ENCODE measurements around the gene SLC44A5.

SLC44A5 gene

DNA sequence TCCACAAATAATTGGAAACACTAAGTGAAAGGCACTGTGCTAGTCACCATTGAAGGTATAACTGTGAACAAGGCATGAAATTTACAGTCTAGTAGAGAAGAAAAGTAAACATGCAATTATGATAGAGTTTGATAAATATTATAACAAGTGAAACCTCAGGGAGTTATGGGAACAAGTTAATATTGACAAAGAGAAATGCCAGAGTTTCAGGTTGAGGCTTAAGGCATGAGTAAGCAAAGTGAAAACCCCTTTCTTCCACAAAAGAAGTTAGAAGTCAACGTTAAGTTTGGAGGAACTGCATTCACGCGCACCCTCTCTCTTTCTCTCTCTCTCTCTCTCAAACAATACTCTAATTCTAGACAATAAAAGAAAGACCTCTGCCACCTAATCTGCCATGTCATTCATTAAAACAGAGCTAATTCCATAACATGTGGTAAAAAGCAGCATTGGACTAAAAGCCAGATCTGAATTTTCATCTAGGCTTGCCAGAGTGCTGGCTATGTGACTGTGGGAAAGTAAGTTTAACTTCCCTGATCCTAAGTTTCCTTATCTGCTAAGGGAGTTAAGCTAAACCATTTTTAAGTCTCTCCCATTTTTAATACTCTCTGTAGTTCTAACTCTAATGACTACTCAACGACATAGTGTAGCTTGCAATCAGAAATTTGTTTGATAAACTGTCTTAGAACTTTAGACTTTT, 22.0 kb downstream of the SLC44A5 start:
- no peak for DNase-seq

DNA sequence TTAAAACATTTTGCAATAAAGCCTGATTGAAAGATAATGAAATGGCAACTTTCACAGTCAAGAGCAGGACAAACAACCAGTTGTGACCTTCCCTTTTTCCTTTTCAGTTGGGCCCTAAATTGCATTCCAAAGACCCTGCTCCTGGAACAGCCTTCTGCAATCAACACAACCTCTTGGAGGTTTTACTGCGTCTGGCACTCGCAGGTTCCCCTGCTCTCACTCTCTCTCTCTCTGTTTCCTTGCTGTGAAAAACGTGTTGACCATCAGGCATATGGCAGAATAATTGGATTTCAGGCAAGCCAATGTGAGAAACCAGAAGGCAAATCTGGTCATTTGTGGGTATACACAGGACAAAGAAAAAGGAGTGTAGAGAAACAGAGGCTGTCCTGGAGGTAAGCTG, 23.2 kb downstream of the SLC44A5 start:
- DNase-seq: no peak

DNA sequence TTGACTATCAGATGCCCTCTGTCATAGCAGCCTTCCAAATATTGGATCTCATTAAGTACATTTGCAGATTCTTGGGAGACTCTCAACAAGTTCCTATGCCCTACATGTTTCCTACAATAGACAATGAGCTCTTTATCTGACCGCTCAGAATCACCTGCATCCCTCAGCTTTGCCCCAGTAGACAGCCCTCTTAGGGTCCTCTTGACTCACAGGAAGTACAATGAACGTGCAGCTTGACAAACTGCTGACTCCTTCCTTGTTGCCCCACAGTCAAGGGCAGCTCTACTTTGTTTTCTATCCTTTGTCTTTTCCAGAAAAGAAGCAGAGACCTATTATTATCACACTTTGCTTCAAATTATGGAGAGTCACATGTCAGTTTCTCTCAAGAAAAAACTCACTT, 27.6 kb downstream of the SLC44A5 start:
- DNase-seq: no peak

DNA sequence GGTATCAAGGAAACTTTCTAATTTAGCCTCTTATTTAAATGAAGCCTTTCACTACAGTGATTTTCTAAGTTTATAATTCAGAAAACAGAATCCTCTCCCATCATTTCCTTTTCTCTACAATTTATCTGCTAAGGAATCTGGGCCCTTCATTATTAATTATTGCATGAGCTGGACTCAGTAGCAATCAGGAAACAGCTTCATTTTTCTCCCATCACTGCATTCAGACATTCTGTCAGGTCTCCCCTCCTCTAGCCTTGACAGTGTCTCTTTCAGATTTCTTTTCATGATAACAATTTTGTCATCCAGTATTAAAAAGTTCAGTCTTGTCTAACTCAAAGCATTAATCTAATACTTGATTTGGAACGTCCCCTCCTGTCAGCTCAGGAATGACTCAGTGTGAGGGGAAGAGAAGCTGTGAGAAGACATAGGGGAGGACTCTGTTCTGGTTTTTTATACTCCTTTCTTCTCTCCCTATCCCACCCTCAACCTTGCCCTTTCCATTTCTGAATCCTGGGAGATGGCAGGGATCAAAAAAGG, 28.1 kb downstream of the SLC44A5 start:
- DNase-seq: no peak

DNA sequence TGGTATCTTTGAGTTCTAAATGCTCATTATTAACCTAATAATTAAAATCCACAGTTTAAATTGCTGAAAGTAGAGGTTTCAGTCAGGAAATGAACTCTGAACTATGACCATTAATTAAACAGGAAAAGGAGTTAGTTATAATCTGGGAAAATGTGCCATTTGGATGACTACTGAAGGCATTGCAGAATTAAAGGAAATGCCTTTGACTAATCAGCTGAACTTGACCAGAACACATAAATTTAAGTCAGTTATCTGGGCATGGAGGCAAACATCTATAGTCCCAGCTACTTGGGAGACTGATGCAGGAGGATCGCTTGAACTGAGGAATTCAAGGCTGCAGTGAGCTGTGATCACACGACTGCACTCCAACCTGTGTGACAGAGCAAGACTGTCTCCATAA, 31.9 kb downstream of the SLC44A5 start:
- no peak for DNase-seq

DNA sequence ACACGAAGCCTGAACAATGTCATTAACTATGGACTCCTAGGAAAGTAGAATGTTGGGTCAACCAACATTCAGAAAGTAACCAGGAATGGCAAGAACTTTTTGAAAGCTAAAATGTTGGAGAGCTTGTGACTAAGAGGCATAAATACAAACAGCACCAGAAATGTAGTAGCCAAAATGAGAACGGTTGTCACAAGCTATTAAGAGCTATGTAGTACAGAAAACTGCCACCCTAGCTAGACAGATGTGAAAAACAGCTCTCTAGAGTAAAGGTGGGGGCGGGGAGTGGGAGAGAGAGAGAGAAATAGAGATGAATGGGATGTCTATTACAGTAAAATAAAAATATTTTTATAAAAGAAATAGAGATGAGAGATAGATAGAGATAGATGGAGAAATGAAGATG, 35.1 kb downstream of the SLC44A5 start:
- DNase-seq: no peak

DNA sequence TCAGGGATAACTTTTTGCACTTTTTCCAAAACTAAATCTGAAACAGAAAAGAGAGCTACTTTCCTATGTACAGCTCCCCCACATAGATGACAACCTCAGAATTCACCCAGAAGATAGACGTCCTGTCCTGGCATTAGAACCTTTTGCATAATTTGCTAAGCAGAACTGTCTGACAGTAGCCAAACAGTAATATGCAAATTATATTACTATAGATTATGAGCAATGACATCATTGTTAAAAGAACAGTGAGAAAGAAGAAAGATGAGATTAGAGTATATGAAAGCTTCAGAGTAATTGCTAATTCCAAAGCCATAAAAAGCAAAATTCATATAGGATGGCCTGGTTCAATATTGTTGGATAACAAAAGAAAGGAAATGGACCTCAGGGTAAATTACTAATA, 43.7 kb downstream of the SLC44A5 start:
- DNase-seq: no peak

DNA sequence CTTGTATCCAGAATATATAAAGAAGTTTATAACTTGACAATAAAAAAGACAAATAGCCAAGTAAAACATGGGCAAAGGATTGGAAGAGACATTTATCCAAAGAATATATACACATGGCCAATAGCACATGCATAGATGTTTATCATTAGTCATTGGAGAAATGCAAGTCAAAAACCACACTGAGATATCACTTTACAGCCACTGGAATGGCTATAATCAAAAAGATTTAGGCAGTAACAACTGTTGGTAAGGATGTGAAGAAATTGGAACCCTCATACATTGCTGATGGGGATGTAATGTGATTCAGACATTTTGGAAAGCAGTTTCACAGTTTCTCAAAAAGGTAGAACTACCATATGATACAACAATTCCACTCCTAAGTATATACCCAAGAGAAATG, 51.1 kb downstream of the SLC44A5 start:
- DNase-seq: no peak

DNA sequence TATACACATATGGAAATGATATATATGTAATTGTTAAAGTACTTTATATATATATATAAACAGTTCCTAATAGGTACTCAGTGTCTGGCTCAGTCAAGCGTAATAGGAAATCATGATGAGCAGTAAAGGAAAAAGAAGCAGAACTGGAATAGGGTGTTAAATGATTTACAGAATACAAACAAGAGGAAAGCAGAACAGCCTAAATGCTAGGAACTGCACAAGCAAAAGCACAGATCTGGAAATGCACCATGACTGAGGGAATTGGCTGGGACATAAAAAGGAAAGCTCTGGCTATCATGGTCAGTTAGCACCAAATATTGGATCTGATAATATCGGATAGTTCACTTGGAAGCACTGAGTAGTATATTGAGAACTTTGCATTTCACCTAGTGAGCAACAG, 51.8 kb downstream of the SLC44A5 start:
- no peak for DNase-seq

DNA sequence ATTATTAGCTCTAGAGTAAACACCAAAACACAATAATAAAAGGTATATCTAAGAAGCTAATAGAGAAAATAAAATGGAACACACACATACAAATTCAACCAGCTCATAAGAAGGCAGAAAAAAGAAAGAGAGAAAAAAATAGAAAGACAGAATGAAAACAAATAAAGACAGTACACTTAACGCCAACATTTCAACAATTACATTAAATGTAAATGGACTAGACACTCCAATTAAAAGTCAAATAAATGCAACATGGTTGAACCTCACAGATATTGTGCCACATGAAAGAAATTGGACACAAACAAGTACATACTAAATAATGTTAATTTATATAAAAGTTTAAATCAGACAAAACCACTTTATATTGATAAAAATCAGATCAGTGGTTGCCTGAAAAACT, 56.0 kb downstream of the SLC44A5 start:
- no peak for DNase-seq

DNA sequence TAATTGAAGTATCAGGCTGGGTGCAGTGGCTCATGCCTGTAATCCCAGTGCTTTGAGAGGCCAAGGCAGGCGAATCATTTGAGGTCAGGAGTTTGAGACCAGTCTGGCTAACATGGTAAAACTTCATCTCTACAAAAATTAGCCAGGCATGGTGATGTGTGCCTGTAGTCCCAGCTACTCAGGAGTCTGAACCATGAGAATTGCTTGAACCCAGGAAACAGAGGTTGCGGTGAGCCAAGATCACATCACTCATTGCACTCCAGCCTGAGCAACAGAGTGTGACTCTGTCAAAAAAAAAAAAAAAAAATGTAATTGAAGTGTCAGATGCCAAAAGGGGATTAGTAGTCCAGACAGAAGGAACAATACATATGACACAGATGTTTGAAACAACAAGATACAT, 56.7 kb downstream of the SLC44A5 start:
- DNase-seq: no peak

DNA sequence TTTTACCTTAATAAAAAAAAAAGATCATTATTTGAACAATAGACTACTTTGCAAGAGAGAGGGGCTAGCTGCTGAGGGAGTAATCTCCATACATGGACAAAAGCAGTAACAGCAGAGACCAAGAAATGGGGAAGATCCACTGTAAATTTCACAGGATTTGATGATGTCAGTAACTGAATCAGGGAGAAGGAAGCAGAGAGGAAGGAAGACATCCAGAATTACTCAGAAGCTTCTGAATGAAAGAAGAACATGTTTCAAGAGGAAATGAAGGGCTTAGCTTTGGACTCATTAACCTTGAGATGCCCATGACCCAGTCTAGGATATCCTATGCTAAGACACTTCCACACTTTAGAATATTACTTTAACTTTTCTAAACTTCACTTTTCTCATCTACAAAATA, 60.4 kb downstream of the SLC44A5 start:
- no peak for DNase-seq

DNA sequence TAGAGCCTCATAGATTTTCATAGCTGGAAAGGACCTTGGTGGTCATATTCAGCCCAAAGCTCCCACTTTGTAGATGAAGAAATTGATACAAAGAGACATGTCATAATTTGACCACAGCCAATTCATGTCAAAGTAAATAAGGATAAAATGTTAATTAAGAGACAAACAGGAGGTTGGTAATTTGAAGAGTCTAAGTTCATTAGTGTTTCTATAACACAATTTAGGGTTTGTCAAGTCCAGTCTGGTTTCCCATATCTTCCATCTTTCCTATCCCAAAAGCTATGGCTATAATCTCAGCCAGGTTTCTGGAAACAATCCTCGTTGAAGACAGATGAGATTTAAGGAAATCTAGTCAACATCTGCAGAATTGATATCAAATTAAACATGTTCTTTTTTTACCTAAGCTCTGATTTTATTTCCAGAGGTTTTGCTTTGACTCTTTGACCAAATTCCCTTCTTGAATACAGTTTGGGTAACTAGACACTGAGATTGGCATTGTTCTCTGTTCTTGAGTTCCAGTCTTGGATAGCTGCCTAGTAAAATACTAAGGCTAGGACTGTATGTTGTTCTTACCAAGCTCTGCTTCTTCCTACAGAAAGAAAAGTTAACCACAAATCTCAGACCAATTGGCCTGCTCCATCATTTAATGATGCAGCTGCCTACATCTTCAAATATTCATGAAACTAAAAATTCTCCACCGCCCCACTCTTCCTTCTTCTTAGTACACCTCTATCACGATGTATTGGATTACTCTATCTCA, 62.0 kb downstream of the SLC44A5 start:
- peak in 1 of 2 experiments; percentile 3 for DNase-seq

DNA sequence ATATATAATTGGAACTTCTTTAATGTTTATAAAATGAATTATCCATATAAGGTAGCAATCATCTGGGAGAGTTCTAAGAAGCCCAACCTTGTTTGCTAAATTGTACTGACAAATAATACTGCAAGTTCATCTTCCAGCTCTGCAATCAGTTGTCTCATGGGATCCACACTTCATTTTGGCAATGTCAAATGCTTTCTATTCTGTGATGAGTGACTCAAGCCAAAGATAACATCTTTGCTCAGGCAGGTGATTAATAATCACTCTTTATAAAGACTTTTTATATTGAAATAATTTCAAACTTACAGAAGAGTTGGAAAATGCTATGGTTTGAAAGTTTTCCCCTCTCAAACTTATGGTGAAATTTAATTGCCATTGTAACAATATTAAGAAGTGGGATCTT, 67.2 kb downstream of the SLC44A5 start:
- DNase-seq: peak; percentile 11 to 15

DNA sequence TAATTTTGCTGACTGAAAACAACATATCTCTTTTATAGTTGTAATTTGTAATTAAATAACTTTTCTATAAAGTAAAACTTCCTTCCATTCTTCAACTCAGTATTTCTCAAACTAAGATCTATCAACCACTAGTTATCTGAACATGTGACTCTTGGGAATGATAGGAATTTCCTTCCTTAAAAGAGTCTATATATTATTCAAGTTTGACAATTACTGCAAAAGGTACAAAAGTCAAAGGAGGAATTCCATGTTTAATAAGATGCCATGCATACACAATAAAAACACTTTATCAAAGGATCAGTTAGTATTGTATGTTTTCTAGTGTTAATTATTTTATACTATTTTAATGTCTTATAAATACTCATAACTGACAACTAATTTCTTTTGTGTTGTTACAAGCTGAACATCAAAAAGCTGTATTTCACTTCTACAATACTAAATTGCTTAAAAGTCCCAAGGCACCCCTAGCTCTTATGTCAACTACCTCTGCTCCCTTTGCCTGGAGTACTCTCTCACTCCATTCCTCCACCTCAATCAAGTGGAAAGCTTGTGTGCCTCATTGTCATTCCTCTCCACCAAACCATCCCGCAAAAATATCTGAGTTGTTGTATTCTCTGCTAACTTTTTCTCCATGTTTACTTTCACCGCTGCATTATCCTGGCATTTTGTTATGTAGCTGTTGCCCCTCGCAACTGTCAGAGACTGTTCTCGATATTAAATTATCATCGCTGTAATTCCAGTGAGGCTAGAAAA, 67.9 kb downstream of the SLC44A5 start:
- no peak for DNase-seq

DNA sequence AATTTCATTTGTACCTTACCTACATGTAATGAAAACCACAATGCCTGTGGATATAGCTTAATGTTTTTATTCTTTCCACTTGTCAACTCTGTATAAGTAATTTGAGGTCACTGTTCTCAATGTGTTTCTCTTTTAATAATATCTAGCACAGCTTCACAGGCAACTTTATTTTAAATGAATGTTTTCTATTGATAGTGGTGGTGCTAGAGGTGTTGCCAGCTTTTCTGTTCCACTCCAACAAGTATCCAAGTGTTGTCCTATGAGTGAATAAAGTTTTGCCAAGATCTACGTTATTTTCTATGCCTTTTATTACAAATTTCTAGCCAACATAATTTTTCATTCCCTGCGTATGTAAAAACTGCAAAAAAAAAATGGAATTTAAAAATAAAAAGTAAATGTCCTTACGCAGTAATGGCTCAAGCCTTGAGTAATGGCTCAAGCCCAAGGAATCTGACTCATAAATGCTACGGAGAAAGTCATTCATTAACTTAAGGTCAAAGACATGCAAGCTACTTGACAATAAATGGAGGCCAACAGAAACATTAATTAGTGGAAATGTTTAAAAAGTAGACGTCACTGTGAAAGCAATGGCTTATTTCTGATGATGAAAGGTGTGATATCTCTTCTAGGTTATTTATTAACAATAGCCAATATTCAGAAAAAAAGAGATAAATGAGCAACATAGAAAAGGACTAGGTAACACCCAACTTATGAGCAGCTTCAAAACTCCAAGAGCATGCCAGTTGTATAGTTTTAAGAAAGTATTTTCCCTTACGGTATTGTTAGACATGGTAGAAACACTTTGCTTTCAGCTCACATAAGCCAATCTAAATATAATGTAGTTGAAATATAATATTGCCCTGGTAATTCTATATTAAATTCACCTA, 71.4 kb downstream of the SLC44A5 start:
- peak; percentile 23 to 64 for DNase-seq

DNA sequence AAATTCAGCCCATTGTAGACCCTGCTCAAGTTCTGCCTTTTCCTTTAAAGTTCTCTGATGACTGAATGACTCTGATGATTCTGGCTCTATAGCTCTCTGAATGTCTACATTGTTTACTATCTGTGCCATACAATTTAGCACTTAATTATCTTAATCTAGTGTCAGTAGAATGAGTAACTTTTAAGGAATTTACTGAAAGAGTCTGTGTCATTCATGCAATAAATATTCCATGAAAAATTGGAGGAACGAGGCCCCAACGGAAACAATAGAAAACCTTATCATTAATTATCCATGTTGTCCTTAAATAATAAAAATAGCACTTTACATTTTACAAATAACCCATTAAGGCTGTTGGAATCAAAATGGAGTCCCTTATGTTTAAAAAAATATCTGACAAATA, 77.8 kb downstream of the SLC44A5 start:
- no peak for DNase-seq

DNA sequence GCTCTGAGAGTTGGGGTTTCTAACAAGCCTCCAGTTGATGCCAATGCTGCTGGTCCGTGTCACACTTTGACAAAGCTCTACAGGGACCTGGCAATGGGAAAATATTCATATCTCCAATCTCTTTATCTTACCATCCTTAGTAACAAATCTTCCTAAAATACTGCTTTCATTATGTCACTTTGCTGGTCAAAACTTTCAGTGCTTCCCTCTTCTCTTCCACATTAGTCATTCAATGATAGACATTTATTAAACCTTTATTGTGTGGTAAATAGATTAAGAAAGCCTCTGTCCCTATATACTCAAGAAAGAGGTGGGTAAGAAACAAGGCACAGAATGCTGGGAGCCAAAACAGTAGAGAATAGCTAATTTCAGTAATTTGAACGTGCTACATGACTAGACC, 79.3 kb downstream of the SLC44A5 start:
- no peak for DNase-seq

DNA sequence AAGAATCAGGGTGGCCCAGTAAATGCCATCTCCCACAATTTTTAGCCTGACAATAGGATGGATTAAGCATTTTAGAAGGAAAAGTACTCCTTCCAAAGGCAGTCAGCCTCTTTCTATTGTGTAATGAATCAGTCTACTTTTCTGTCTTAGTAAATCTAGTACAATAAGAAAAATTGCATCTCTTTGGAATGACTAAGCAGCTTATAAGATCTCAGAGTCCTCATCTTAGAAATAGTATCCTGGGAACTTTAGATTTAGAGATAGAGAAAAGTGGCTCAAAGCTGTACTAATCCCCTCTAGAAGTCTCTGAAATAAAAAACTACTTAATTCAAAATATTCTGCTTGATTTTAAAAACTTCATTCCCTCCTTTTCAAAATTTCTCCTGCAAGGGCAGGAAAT, 81.4 kb downstream of the SLC44A5 start:
- no peak for DNase-seq

DNA sequence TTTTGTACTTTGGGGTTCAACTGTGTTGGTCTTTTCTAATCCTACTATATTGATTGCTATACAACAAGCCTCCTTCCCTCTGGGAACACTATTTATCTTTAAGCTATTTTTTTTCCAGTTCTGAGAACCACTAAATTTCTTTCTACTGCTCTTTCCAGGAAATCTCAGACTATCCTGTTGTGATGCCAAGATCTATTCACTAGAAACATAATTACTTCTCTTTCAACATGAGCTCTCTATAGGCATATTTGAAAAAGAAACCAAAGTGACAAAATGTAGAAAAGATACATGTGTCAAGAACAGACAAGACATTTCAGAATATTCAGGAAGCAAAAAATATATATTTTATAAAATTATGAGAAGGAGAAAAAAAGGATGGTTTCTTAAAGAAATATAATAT, 82.9 kb downstream of the SLC44A5 start:
- no peak for DNase-seq

DNA sequence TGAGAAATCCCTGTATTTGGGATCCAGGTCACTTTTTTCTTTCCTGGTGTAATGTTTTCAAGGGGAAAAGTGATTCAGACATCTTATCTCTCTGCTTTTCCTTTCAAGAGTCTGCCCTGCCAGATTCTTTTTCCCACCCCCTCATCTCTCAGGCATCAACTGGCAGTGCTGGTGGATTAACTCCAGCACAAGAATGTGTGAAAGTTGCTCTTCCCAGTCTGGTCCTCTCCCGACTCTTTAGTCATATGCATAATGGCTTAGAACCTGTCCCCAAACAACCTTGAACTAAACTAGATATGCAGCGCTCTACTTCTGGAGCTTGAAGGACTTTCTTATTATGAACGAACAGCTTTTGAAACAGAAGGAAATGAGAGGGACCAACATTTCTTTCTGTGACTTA, 88.5 kb downstream of the SLC44A5 start:
- DNase-seq: no peak

DNA sequence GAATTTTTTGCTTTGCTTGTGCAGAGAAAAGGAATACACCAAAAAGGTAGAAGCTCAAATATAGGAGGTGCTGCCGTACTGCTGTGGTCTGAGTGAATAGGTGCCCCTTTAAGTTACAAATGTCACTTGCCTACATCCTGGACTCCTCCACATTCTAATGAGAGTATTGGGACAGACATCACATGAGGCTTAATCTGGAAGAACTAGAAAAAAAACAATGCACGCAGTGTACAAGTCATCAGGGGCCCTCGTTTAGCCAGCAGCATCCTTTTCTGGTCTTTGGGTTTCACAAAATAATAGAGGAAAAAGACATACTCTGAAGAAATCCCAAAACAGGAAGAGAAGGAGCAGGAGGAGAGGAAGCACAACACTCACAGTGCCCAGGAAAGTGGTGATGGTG, 89.3 kb downstream of the SLC44A5 start:
- no peak for DNase-seq
